ENCODE results near the gene TMC8.

TMC8 gene

DNA sequence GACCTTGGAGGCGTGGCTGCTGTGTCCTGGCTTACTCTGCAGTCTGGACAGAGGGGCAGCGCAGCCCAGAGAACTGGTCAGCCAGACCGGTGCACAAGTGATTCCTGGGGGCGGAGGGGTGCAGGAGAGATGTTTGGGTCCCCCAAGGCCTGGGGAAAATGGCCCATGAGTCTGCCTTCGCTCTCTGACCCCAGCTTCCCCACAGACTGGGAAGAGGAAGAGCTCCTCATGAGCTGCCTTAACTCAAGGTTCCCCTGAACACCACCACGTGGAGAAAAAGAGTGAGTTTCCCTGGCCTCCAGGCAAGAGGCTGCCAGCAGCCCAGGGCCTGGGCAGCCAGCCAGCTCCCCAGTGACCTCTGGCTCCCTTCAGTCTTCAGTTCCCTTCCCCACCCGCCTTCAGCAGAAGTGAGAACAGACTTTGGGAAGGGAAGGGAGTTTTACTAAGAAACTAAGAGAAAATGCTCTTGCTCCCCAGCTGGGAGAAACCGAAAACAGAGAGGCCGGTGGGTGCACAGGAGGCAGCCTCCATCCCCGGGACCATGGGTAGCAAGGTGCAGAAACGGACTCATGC lies 13.7 kb downstream of the TMC8 start:
- peaks cover 56 to 77% of the 10 kb centered on the region in 2 donors for H3K4me1 ChIP-seq (ENCODE audit: control insufficient read depth in 1 of 2, insufficient read depth in 2 of 2, low read length in 2 of 2)
- no peaks in the 10 kb centered on the region for H3K27me3 ChIP-seq (ENCODE audit: control insufficient read depth in 1 of 2, insufficient read depth in 2 of 2, low read length in 2 of 2)
- H3K9me3 ChIP-seq (ENCODE audit: control insufficient read depth in 1 of 2, low read length in 2 of 2) = no peaks in the 10 kb centered on the region
- H3K9ac ChIP-seq (ENCODE audit: low read depth in 1 of 2, low read length in 2 of 2) = peak overlapping the region in 1 of 2 donors; percentile 66
- H3K36me3 ChIP-seq (ENCODE audit: control insufficient read depth in 1 of 2, insufficient read depth in 2 of 2, low read length in 2 of 2) = no peaks in the 10 kb centered on the region
- peak overlapping the region; percentile 60 for H3K27ac ChIP-seq (ENCODE audit: low read depth, low read length)
- H3K4me3 ChIP-seq (ENCODE audit: low read depth in 1 of 2, low read length in 2 of 2) = peak overlapping the region; percentile 19 to 40

GRCh38 chr17:78144736-78145641 lies 14.4 kb downstream of the TMC8 start:
- H3K9me3 ChIP-seq (ENCODE audit: control insufficient read depth in 1 of 2, low read length in 2 of 2) = no peaks in the 10 kb centered on the region
- peak overlapping the region in 1 of 2 donors; percentile 66 for H3K9ac ChIP-seq (ENCODE audit: low read depth in 1 of 2, low read length in 2 of 2)
- peak overlapping the region; percentile 19 to 40 for H3K4me3 ChIP-seq (ENCODE audit: low read depth in 1 of 2, low read length in 2 of 2)
- H3K36me3 ChIP-seq (ENCODE audit: control insufficient read depth in 1 of 2, insufficient read depth in 2 of 2, low read length in 2 of 2) = no peaks in the 10 kb centered on the region
- H3K27ac ChIP-seq (ENCODE audit: low read depth, low read length) = peak overlapping the region; percentile 60
- peaks cover 56 to 77% of the 10 kb centered on the region in 2 donors for H3K4me1 ChIP-seq (ENCODE audit: control insufficient read depth in 1 of 2, insufficient read depth in 2 of 2, low read length in 2 of 2)
- no peaks in the 10 kb centered on the region for H3K27me3 ChIP-seq (ENCODE audit: control insufficient read depth in 1 of 2, insufficient read depth in 2 of 2, low read length in 2 of 2)

DNA sequence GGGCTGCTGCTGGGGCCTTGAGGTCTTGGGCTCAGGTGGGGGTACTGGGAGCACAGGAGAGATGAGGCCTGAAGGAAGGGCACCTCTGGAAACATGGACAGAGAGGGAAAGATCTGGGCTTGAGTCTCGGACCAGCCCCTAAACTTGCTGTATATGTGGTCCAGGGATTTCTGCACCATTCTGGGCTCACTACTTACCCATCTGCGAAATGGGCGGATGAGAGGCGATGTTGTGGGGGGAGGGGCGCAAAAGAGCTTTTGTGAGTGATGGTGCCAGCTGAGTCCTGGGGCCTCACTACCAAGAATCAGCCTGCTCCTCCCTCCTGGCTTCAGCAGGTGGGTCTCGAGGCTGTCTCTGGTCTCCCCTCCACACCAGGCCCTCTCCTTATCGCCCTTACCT lies 15.9 kb downstream of the TMC8 start:
- H3K27ac ChIP-seq (ENCODE audit: low read depth, low read length) = no peak overlapping the region
- no peaks in the 10 kb centered on the region for H3K27me3 ChIP-seq (ENCODE audit: control insufficient read depth in 1 of 2, insufficient read depth in 2 of 2, low read length in 2 of 2)
- no peaks in the 10 kb centered on the region for H3K9me3 ChIP-seq (ENCODE audit: control insufficient read depth in 1 of 2, low read length in 2 of 2)
- H3K4me3 ChIP-seq (ENCODE audit: low read depth in 1 of 2, low read length in 2 of 2) = no peak overlapping the region
- H3K9ac ChIP-seq (ENCODE audit: low read depth in 1 of 2, low read length in 2 of 2) = no peak overlapping the region
- no peaks in the 10 kb centered on the region for H3K36me3 ChIP-seq (ENCODE audit: control insufficient read depth in 1 of 2, insufficient read depth in 2 of 2, low read length in 2 of 2)
- peaks cover 59 to 74% of the 10 kb centered on the region in 2 donors for H3K4me1 ChIP-seq (ENCODE audit: control insufficient read depth in 1 of 2, insufficient read depth in 2 of 2, low read length in 2 of 2)

GRCh38 chr17:78146881-78147280 lies 16.3 kb downstream of the TMC8 start:
- Histone ChIP-seq H3K4me1 (ENCODE audit: control insufficient read depth in 1 of 2, insufficient read depth in 2 of 2, low read length in 2 of 2) (peaks cover 58 to 70% of the 10 kb centered on the region in 2 donors), H3K36me3 (ENCODE audit: control insufficient read depth in 1 of 2, insufficient read depth in 2 of 2, low read length in 2 of 2) (no peaks in the 10 kb centered on the region), H3K9ac (ENCODE audit: low read depth in 1 of 2, low read length in 2 of 2) (no peak overlapping the region), H3K9me3 (ENCODE audit: control insufficient read depth in 1 of 2, low read length in 2 of 2) (no peaks in the 10 kb centered on the region), H3K27ac (ENCODE audit: low read depth, low read length) (no peak overlapping the region), H3K27me3 (ENCODE audit: control insufficient read depth in 1 of 2, insufficient read depth in 2 of 2, low read length in 2 of 2) (no peaks in the 10 kb centered on the region), H3K4me3 (ENCODE audit: low read depth in 1 of 2, low read length in 2 of 2) (no peak overlapping the region)

DNA sequence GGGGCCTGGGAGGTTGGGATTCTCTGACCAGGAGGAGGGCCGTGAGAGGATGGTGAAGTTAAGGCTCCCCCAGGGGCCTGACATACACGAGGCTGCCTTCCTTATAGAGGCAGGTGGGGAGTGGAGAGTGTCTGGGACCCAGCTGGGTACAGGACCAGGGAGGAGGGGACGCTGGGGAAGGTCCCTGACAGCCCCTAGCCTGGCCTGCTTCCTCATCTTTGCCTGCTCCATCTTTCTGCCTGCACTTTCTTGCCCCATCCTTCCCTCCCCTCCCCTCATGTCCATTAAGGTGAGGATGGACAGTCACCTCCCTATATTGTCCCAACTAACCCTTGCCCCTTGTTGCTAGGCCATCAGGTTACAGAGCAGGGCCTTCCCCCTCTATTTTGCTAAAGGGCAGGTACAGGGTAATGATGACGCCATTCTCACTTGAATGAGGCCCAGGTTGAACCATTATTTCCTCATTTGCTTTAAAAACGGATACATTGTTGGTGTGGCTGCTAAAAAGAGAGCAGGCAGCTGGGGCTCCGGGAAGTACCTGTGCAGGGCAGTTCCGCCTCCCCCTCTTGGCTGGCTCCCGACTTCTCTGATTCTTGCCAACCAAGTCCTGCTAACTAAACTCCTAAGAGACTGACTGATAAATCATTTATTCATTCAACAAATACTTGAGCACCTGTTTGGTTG lies 16.9 kb downstream of the TMC8 start:
- Histone ChIP-seq H3K9me3 (ENCODE audit: control insufficient read depth in 1 of 2, low read length in 2 of 2) (no peaks in the 10 kb centered on the region), H3K4me1 (ENCODE audit: control insufficient read depth in 1 of 2, insufficient read depth in 2 of 2, low read length in 2 of 2) (peaks cover 54 to 64% of the 10 kb centered on the region in 2 donors), H3K27ac (ENCODE audit: low read depth, low read length) (no peak overlapping the region), H3K36me3 (ENCODE audit: control insufficient read depth in 1 of 2, insufficient read depth in 2 of 2, low read length in 2 of 2) (no peaks in the 10 kb centered on the region), H3K9ac (ENCODE audit: low read depth in 1 of 2, low read length in 2 of 2) (no peak overlapping the region), H3K27me3 (ENCODE audit: control insufficient read depth in 1 of 2, insufficient read depth in 2 of 2, low read length in 2 of 2) (no peaks in the 10 kb centered on the region), H3K4me3 (ENCODE audit: low read depth in 1 of 2, low read length in 2 of 2) (no peak overlapping the region)

- H3K27ac ChIP-seq (ENCODE audit: low read depth, low read length) = no peak overlapping the region
- no peaks in the 10 kb centered on the region for H3K36me3 ChIP-seq (ENCODE audit: control insufficient read depth in 1 of 2, insufficient read depth in 2 of 2, low read length in 2 of 2)
- no peaks in the 10 kb centered on the region for H3K27me3 ChIP-seq (ENCODE audit: control insufficient read depth in 1 of 2, insufficient read depth in 2 of 2, low read length in 2 of 2)
- H3K4me3 ChIP-seq (ENCODE audit: low read depth in 1 of 2, low read length in 2 of 2) = no peak overlapping the region
- peaks cover 54 to 61% of the 10 kb centered on the region in 2 donors for H3K4me1 ChIP-seq (ENCODE audit: control insufficient read depth in 1 of 2, insufficient read depth in 2 of 2, low read length in 2 of 2)
- no peak overlapping the region for H3K9ac ChIP-seq (ENCODE audit: low read depth in 1 of 2, low read length in 2 of 2)
- H3K9me3 ChIP-seq (ENCODE audit: control insufficient read depth in 1 of 2, low read length in 2 of 2) = no peaks in the 10 kb centered on the region
Measured at GRCh38 chr17:78148286-78149016, 17.9 kb downstream of the TMC8 start.

DNA sequence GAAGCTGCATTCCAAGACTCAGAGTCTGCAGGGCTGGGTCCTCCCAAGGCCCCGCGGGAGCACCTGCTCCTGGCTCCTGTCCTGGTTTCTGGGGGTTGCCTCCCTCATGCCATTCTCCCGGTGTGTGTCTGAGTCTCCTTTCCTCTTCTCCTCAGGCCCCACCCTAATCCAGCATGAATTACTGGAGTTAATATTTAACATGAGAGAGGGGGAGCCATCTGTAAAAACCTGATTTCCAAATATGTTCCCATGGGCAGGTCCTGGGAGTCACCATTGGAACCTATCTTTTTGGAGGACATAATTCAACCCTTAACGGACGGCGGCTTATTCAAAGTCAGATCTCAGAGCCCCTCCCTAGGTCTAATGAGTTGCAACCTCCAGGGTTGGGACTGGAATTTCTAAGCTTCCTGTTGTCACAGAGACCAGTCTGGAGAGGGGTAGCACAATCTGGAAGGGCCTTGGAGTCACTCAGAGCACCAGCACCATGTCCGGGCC lies 21.0 kb downstream of the TMC8 start:
- Histone ChIP-seq H3K9ac (ENCODE audit: low read depth in 1 of 2, low read length in 2 of 2) (no peak overlapping the region), H3K27ac (ENCODE audit: low read depth, low read length) (no peak overlapping the region), H3K4me3 (ENCODE audit: low read depth in 1 of 2, low read length in 2 of 2) (no peak overlapping the region), H3K27me3 (ENCODE audit: control insufficient read depth in 1 of 2, insufficient read depth in 2 of 2, low read length in 2 of 2) (no peaks in the 10 kb centered on the region), H3K9me3 (ENCODE audit: control insufficient read depth in 1 of 2, low read length in 2 of 2) (no peaks in the 10 kb centered on the region), H3K36me3 (ENCODE audit: control insufficient read depth in 1 of 2, insufficient read depth in 2 of 2, low read length in 2 of 2) (no peaks in the 10 kb centered on the region), H3K4me1 (ENCODE audit: control insufficient read depth in 1 of 2, insufficient read depth in 2 of 2, low read length in 2 of 2) (peaks cover 24 to 32% of the 10 kb centered on the region in 2 donors)

DNA sequence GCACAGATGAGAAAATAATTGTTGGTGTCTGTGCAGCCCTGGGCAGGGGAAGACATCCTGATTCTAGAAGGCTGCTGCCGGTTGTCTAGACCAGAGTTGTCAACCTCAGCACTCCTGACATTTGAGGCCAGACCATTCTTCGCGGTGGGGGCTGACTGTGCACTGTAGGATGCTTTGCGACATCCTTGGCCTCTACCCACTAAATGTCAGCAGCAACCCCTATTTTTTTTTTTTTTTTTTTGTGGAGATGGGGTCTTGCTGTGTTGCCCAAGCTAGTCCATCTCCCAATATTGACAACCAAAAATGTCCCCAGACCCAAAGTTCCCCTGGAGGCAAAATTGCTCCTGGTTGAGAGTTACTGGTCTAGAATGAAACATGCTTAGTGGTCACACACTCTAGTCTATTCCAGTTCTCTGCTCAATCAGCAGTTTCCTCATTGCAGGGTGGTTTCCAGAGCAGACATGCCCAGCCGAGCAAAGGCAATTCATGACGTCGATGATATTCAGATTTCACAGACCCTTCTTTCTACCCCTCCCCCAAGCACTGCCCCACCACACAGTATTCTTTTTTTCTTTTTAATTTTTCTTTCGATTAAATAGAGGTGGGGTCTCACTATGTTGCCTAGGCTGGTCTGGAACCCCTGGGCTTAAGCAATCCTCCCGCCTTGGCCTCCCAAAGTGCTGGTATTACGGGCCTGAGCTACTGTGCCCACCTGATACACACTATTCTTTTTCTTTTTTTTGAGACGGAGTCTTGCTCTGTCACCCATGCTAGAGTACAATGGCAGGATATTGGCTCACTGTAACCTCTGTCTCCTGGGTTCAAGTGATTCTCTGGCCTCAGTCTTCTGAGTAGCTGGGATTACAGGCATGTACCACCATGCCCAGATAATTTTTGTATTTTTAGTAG lies 24.6 kb downstream of the TMC8 start:
- H3K27ac ChIP-seq (ENCODE audit: low read depth, low read length) = no peak overlapping the region
- H3K36me3 ChIP-seq (ENCODE audit: control insufficient read depth in 1 of 2, insufficient read depth in 2 of 2, low read length in 2 of 2) = no peaks in the 10 kb centered on the region
- H3K4me1 ChIP-seq (ENCODE audit: control insufficient read depth in 1 of 2, insufficient read depth in 2 of 2, low read length in 2 of 2) = peaks cover 15 to 18% of the 10 kb centered on the region in 2 donors
- no peaks in the 10 kb centered on the region for H3K9me3 ChIP-seq (ENCODE audit: control insufficient read depth in 1 of 2, low read length in 2 of 2)
- H3K27me3 ChIP-seq (ENCODE audit: control insufficient read depth in 1 of 2, insufficient read depth in 2 of 2, low read length in 2 of 2) = no peaks in the 10 kb centered on the region
- no peak overlapping the region for H3K9ac ChIP-seq (ENCODE audit: low read depth in 1 of 2, low read length in 2 of 2)
- H3K4me3 ChIP-seq (ENCODE audit: low read depth in 1 of 2, low read length in 2 of 2) = no peak overlapping the region

GRCh38 chr17:78159575-78160158 lies 29.1 kb downstream of the TMC8 start:
- Histone ChIP-seq H3K9ac (ENCODE audit: low read depth in 1 of 2, low read length in 2 of 2) (no peak overlapping the region), H3K9me3 (ENCODE audit: control insufficient read depth in 1 of 2, low read length in 2 of 2) (no peaks in the 10 kb centered on the region), H3K4me1 (ENCODE audit: control insufficient read depth in 1 of 2, insufficient read depth in 2 of 2, low read length in 2 of 2) (peaks cover 6 to 8% of the 10 kb centered on the region in 2 donors), H3K27ac (ENCODE audit: low read depth, low read length) (no peak overlapping the region), H3K27me3 (ENCODE audit: control insufficient read depth in 1 of 2, insufficient read depth in 2 of 2, low read length in 2 of 2) (no peaks in the 10 kb centered on the region), H3K36me3 (ENCODE audit: control insufficient read depth in 1 of 2, insufficient read depth in 2 of 2, low read length in 2 of 2) (no peaks in the 10 kb centered on the region), H3K4me3 (ENCODE audit: low read depth in 1 of 2, low read length in 2 of 2) (peak overlapping the region in 1 of 2 donors; percentile 7)
